Measurements from ENCODE around the gene RNF152.

DNA sequence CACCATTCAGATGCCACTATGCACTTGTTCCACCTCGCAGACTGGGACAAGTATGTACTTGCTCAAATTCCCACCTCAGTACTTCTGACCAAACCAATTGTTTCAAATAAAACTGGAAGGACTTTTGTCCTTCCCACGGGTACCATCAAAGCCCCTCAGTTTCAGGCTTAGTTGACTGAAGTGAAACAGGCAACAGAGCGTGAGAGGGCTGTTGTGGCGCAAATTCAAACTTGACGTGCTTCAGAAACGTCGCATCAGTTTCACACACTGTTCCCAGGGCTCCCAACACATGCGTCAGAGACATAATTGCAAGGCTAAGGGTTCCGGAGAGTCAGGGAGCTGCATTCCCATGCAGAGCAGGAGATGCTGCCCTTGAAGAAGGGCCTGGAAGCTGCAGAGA is 33.7 kb downstream of the RNF152 start:
- TF ChIP-seq, protein P1, sequence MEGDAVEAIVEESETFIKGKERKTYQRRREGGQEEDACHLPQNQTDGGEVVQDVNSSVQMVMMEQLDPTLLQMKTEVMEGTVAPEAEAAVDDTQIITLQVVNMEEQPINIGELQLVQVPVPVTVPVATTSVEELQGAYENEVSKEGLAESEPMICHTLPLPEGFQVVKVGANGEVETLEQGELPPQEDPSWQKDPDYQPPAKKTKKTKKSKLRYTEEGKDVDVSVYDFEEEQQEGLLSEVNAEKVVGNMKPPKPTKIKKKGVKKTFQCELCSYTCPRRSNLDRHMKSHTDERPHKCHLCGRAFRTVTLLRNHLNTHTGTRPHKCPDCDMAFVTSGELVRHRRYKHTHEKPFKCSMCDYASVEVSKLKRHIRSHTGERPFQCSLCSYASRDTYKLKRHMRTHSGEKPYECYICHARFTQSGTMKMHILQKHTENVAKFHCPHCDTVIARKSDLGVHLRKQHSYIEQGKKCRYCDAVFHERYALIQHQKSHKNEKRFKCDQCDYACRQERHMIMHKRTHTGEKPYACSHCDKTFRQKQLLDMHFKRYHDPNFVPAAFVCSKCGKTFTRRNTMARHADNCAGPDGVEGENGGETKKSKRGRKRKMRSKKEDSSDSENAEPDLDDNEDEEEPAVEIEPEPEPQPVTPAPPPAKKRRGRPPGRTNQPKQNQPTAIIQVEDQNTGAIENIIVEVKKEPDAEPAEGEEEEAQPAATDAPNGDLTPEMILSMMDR (conservative IDR thresholded peaks at IDR 0.05; ENCODE audit: low read depth, low read length), result no peak
- TF ChIP-seq EZH2 (IDR thresholded peaks at IDR 0.05; ENCODE audit: low read length, unreplicated experiment), result no peak

Data from PC-3 (cell line).